DOHH2 (cell line): ENCODE data around the gene RAB19.

ENCODE experiments used
- H3F3A ChIP-seq: fragments of 200-600 bp; sonication (generic), shearing (Covaris generic); 2 replicates; pipeline ENCODE4 v1.6.0; 2016; ENCODE audit warnings: antibody characterized with exemption, mild to moderate bottlenecking; ENCODE audit not compliant: control insufficient read depth, insufficient read depth
- H3K27ac ChIP-seq: fragments of 200-600 bp; sonication (generic); 2 replicates; pipeline ENCODE4 v1.5.1; 2014; ENCODE audit warnings: low read depth, mild to moderate bottlenecking, low read length, moderate library complexity
- H3K27me3 ChIP-seq: fragments of 200-600 bp; sonication (generic); 2 replicates; pipeline ENCODE4 v1.6.1; 2014; ENCODE audit warnings: mild to moderate bottlenecking, low read length, mixed read lengths; ENCODE audit not compliant: control insufficient read depth
- H3K36me3 ChIP-seq: fragments of 200-600 bp; sonication (generic); 2 replicates; pipeline ENCODE4 v1.6.1; 2014; ENCODE audit warnings: mild to moderate bottlenecking, low read length, moderate library complexity, mixed read lengths; ENCODE audit not compliant: control insufficient read depth
- H3K4me1 ChIP-seq: fragments of 200-600 bp; sonication (generic); 2 replicates; pipeline ENCODE4 v1.6.1; 2014; ENCODE audit warnings: mild to moderate bottlenecking, low read length, mixed read lengths; ENCODE audit not compliant: control insufficient read depth
- H3K4me2 ChIP-seq: fragments of 200-600 bp; sonication (generic); 2 replicates; pipeline ENCODE4 v1.6.0; 2014; ENCODE audit warnings: mild to moderate bottlenecking, low read length, moderate library complexity
- H3K4me3 ChIP-seq: fragments of 200-600 bp; sonication (generic); 2 replicates; pipeline ENCODE4 v1.5.1; 2014; ENCODE audit warnings: mild to moderate bottlenecking, low read length, mixed read lengths
- H3K79me2 ChIP-seq: fragments of 200-600 bp; sonication (generic); 2 replicates; pipeline ENCODE4 v1.6.1; 2014; ENCODE audit warnings: mild to moderate bottlenecking, low read length, mixed read lengths; ENCODE audit not compliant: control insufficient read depth
- H3K9me2 ChIP-seq: fragments of 200-600 bp; sonication (generic); replicated peaks from 2 replicates; pipeline ENCODE4 v1.6.1; 2014; ENCODE audit warnings: mild to moderate bottlenecking, low read length, mixed read lengths; ENCODE audit not compliant: control insufficient read depth
- H3K9me3 ChIP-seq: fragments of 200-600 bp; sonication (generic); 2 replicates; pipeline ENCODE4 v1.6.1; 2014; ENCODE audit warnings: antibody characterized with exemption, low read length, mixed read lengths; ENCODE audit not compliant: control insufficient read depth, insufficient read depth
- H4K20me1 ChIP-seq: fragments of 200-600 bp; sonication (generic); 2 replicates; pipeline ENCODE4 v1.6.0; 2014; ENCODE audit warnings: low read depth, mild to moderate bottlenecking, antibody characterized with exemption, low read length, moderate library complexity; ENCODE audit not compliant: control insufficient read depth, insufficient read depth
- EZH2phosphoT487 ChIP-seq: fragments of 200-600 bp; sonication (generic); IDR thresholded peaks from 2 replicates; pipeline ENCODE4 v1.6.1; 2017; ENCODE audit warnings: borderline replicate concordance, mild to moderate bottlenecking, antibody characterized with exemption, low read length, moderate library complexity, mixed read lengths
- TF ChIP-seq, protein P1 (sequence below): fragments of 200-600 bp; sonication (generic); IDR thresholded peaks from one replicate; pipeline ENCODE4 v1.5.1; 2014; ENCODE audit warnings: antibody characterized with exemption, mild to moderate bottlenecking, low read depth, low read length; ENCODE audit not compliant: poor library complexity, severe bottlenecking

Gene RAB19

DNA sequence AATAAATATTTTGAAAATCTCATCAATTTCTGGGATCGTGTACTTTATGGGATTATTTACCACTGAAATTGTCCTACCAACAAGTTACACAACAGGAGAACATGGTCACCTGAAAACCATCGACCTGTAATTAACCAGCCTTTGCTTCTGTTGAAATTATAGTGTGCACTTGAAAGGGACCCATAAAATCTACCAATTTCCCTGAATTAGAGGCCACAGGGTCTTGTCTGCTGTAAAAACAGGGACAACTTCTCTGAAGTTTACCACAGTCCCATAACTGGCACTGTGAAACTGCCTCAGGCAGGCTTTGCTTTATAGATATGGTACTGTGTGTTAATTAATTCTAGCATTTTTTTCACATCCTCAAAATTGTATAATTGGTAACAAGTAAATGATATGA lies 37.7 kb downstream of the RAB19 start:
- no peaks in the 10 kb centered on the region for H3K9me3 ChIP-seq
- no peak overlapping the region for H3K4me3 ChIP-seq
- H3F3A ChIP-seq: no peaks in the 10 kb centered on the region
- TF ChIP-seq, protein P1, sequence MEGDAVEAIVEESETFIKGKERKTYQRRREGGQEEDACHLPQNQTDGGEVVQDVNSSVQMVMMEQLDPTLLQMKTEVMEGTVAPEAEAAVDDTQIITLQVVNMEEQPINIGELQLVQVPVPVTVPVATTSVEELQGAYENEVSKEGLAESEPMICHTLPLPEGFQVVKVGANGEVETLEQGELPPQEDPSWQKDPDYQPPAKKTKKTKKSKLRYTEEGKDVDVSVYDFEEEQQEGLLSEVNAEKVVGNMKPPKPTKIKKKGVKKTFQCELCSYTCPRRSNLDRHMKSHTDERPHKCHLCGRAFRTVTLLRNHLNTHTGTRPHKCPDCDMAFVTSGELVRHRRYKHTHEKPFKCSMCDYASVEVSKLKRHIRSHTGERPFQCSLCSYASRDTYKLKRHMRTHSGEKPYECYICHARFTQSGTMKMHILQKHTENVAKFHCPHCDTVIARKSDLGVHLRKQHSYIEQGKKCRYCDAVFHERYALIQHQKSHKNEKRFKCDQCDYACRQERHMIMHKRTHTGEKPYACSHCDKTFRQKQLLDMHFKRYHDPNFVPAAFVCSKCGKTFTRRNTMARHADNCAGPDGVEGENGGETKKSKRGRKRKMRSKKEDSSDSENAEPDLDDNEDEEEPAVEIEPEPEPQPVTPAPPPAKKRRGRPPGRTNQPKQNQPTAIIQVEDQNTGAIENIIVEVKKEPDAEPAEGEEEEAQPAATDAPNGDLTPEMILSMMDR: no peak
- TF ChIP-seq EZH2phosphoT487: no peak
- H3K27ac ChIP-seq: no peak overlapping the region
- no peaks in the 10 kb centered on the region for H3K36me3 ChIP-seq
- no peaks in the 10 kb centered on the region for H3K79me2 ChIP-seq
- no peak overlapping the region for H3K4me2 ChIP-seq
- no peaks in the 10 kb centered on the region for H4K20me1 ChIP-seq
- no peaks in the 10 kb centered on the region for H3K27me3 ChIP-seq
- no peaks in the 10 kb centered on the region for H3K9me2 ChIP-seq
- no peaks in the 10 kb centered on the region for H3K4me1 ChIP-seq

GRCh38 chr7:140446467-140446866 lies 42.6 kb downstream of the RAB19 start:
- Histone ChIP-seq H3F3A (no peaks in the 10 kb centered on the region), H3K4me1 (no peaks in the 10 kb centered on the region; the same call in none of the 2 replicates), H3K9me3 (no peaks in the 10 kb centered on the region), H4K20me1 (no peaks in the 10 kb centered on the region), H3K27me3 (no peaks in the 10 kb centered on the region), H3K36me3 (no peaks in the 10 kb centered on the region), H3K79me2 (no peaks in the 10 kb centered on the region), H3K4me2 (no peak overlapping the region), H3K4me3 (no peak overlapping the region), H3K9me2 (no peaks in the 10 kb centered on the region), H3K27ac (no peak overlapping the region)
- TF ChIP-seq, protein P1: no peak
- no peak for TF ChIP-seq EZH2phosphoT487

GRCh38 chr7:140447841-140448240 lies 44.0 kb downstream of the RAB19 start:
- H3K4me3 ChIP-seq: no peak overlapping the region
- no peaks in the 10 kb centered on the region for H3F3A ChIP-seq
- H3K27ac ChIP-seq: no peak overlapping the region
- H3K4me1 ChIP-seq: no peaks in the 10 kb centered on the region; the same call in none of the 2 replicates
- no peaks in the 10 kb centered on the region for H3K27me3 ChIP-seq
- H3K79me2 ChIP-seq: no peaks in the 10 kb centered on the region
- H3K36me3 ChIP-seq: peaks cover 6% of the 10 kb centered on the region
- no peaks in the 10 kb centered on the region for H4K20me1 ChIP-seq
- H3K9me3 ChIP-seq: no peaks in the 10 kb centered on the region
- TF ChIP-seq EZH2phosphoT487: no peak
- TF ChIP-seq, protein P1: no peak
- no peaks in the 10 kb centered on the region for H3K9me2 ChIP-seq
- no peak overlapping the region for H3K4me2 ChIP-seq
